ENCODE results near the gene ELAVL1. TPM values are rescaled to one million over a fixed set of nuclear protein-coding genes. Genes with fewer than 3 reads are reported as not detected.

ELAVL1 gene
- total RNA-seq, 2 donors from 2014 or later: 31.0 to 37.4 TPM

DNA sequence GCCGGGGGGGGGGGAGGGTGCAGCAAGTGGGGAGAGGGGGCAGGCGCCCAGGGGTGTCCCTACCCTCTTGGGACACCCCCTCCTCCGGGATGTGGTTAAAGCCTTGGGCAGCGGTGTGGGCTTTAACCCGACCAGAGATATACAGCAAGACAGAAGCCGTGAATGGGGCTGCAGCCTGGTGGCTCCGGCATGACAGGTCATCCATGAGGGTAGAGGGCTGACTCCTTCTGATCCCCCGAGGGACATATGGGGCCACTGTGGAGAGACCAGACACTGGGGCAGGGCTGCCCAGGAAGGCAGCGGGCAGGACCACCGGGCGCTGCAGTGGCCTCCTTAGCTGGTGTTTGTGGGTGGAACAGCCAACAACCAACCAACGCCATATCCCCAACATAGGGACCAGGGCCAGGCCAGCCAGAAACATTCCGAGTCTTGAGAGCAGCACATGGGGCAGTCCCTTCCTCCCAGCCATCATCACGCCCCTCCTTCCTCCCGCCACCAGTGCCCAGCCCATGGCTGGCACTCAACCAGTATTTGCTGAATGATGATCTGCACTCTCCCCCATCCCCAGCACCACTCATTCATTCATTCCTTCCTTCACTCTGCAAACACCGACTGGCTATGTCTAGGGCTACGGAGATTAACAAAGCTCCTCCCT is 18.2 kb downstream of the ELAVL1 start:
- no peak for DNase-seq (ENCODE audit: low spot score)
- peaks cover 45% of the 10 kb centered on the region for H3K36me3 ChIP-seq
- peak overlapping the region; percentile 5 to 50 for H3K27ac ChIP-seq
- H3K4me1 ChIP-seq: peaks cover 0 to 62% of the 10 kb centered on the region in 2 donors
- H3K9me3 ChIP-seq: no peaks in the 10 kb centered on the region
- no peak overlapping the region for H3K4me3 ChIP-seq
- H3K27me3 ChIP-seq: no peaks in the 10 kb centered on the region
- TF ChIP-seq CTCF (IDR thresholded peaks at IDR 0.05): no peak

- Histone ChIP-seq H3K4me3 (no peak overlapping the region), H3K9me3 (no peaks in the 10 kb centered on the region), H3K4me1 (peaks cover 0 to 68% of the 10 kb centered on the region in 2 donors), H3K27ac (peak overlapping the region; percentile 5 to 50), H3K36me3 (peaks cover 51% of the 10 kb centered on the region), H3K27me3 (no peaks in the 10 kb centered on the region)
- no peak for TF ChIP-seq CTCF (IDR thresholded peaks at IDR 0.05)
- no peak for DNase-seq (ENCODE audit: low spot score)
Measured at GRCh38 chr19:7986321-7987113, 18.9 kb downstream of the ELAVL1 start.

- Histone ChIP-seq H3K27ac (no peak overlapping the region), H3K27me3 (no peaks in the 10 kb centered on the region), H3K9me3 (no peaks in the 10 kb centered on the region), H3K4me3 (no peak overlapping the region), H3K36me3 (peaks cover 48% of the 10 kb centered on the region), H3K4me1 (peaks cover 0 to 68% of the 10 kb centered on the region in 2 donors)
- TF ChIP-seq CTCF (IDR thresholded peaks at IDR 0.05): no peak
- DNase-seq (ENCODE audit: low spot score): no peak
Measured at GRCh38 chr19:7985481-7985911, 19.9 kb downstream of the ELAVL1 start.

GRCh38 chr19:7983995-7984837 is 21.2 kb downstream of the ELAVL1 start:
- H3K27ac ChIP-seq: peak overlapping the region; percentile 61 to 79
- H3K4me1 ChIP-seq: peaks cover 0 to 74% of the 10 kb centered on the region in 2 donors
- peaks cover 49% of the 10 kb centered on the region for H3K36me3 ChIP-seq
- H3K9me3 ChIP-seq: no peaks in the 10 kb centered on the region
- no peak for TF ChIP-seq CTCF (IDR thresholded peaks at IDR 0.05)
- DNase-seq (ENCODE audit: low spot score): no peak
- no peaks in the 10 kb centered on the region for H3K27me3 ChIP-seq
- H3K4me3 ChIP-seq: no peak overlapping the region

DNA sequence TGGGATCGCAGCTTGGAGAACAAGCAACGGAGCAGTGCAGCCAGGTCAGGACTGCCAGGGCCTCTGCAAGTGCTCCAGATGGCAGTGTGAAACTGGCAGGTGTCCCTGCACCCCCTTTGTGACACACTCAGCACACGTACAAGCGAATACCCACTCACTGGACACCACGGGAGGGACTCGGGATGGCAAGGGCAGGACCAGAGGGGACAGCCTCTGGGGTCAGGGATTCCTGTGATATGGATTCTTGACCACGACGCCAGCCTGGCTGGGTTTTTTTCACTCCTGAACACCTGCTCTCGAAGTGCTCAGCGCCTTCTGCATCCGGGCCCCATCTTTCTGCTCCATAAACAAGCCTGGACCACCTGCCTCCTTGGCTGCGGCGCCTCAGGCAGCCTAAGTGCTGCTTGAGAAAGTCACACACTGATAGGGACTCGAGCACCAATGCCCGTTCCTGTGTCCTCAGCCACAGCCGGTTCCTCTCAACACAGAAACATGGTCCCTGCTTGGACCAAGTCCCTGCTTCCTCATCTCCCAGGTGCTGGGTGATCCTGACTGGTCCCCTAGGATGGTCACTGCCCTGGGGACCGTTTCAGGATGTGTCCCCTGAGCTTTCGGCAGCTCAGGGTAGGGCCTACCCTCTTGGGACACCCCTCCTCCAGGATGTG is 22.0 kb downstream of the ELAVL1 start:
- no peak for DNase-seq (ENCODE audit: low spot score)
- peaks cover 41% of the 10 kb centered on the region for H3K36me3 ChIP-seq
- H3K4me1 ChIP-seq: peaks cover 0 to 74% of the 10 kb centered on the region in 2 donors
- no peak for TF ChIP-seq CTCF (IDR thresholded peaks at IDR 0.05)
- H3K27me3 ChIP-seq: no peaks in the 10 kb centered on the region
- H3K4me3 ChIP-seq: no peak overlapping the region
- H3K9me3 ChIP-seq: no peaks in the 10 kb centered on the region
- H3K27ac ChIP-seq: peak overlapping the region; percentile 61 to 79

All from right atrium auricular region (tissue), 2 donors.